ENCODE results near the gene ADAM15.

The ADAM15 gene

GRCh38 chr1:155073377-155074242 lies 22.5 kb downstream of the ADAM15 start:
- DNase-seq, result no peak

- no peak for DNase-seq
These were observed 24.4 kb downstream of the ADAM15 start for GRCh38 chr1:155075535-155075934.

GRCh38 chr1:155076371-155076770 lies 25.3 kb downstream of the ADAM15 start:
- no peak for DNase-seq

- DNase-seq, result no peak
These were observed 26.2 kb downstream of the ADAM15 start for GRCh38 chr1:155077346-155077745.

GRCh38 chr1:155077758-155078445 lies 26.8 kb downstream of the ADAM15 start:
- no peak for DNase-seq

- peak; percentile 68 for DNase-seq
These were observed 27.5 kb downstream of the ADAM15 start, which contains the start of gene EFNA3 for GRCh38 chr1:155078469-155079209. EFNA3 (plus strand) TSS chr1:155078837; CDS start chr1:155078942, 105 bp downstream.

- no peak for DNase-seq
These were observed 28.0 kb downstream of the ADAM15 start for GRCh38 chr1:155079210-155079486.

- peak; percentile 35 for DNase-seq
These were observed 28.6 kb downstream of the ADAM15 start for GRCh38 chr1:155079487-155080311.

- peak; percentile 43 for DNase-seq
These were observed 29.5 kb downstream of the ADAM15 start for GRCh38 chr1:155080312-155081228.

- DNase-seq, result peak; percentile 35
These were observed 30.6 kb downstream of the ADAM15 start for GRCh38 chr1:155081472-155082300.

- DNase-seq, result peak; percentile 47
These were observed 31.4 kb downstream of the ADAM15 start for GRCh38 chr1:155082301-155083051.

GRCh38 chr1:155083052-155083541 lies 32.0 kb downstream of the ADAM15 start:
- no peak for DNase-seq

- no peak for DNase-seq
These were observed 33.0 kb downstream of the ADAM15 start for GRCh38 chr1:155083865-155084721.

GRCh38 chr1:155084722-155085503 lies 33.8 kb downstream of the ADAM15 start:
- peak; percentile 90 for DNase-seq

- peak; percentile 82 for DNase-seq
These were observed 34.5 kb downstream of the ADAM15 start for GRCh38 chr1:155085504-155086127.

GRCh38 chr1:155086128-155086741 lies 35.1 kb downstream of the ADAM15 start:
- DNase-seq, result peak; percentile 80

Measured in activated CD8-positive, alpha-beta memory T cell treated with anti-CD3 and anti-CD28 coated beads, Interleukin-2, amount 50 U/mL, for 4 hours (primary cell).